NCI-H187 (cell line): ENCODE data around the gene CYB5RL.
"Not testable (repeated sequence)": the region's sequence is repeated elsewhere in the genome, so short reads cannot be mapped to it uniquely, and the experiment has no call there.

ENCODE experiments used
- DNase-seq, 2 experiments: peaks; one replicate each; lab custom pipeline; 2025; lab: John Stamatoyannopoulos, UW

CYB5RL gene

GRCh38 chr1:54199765-54200518 lies at the start of gene CYB5RL, which contains the start of gene MRPL37:
TSS of gene CYB5RL (minus strand) at chr1:54200030. CDS start at chr1:54195616, 4,414 bp downstream.
TSS of gene MRPL37 (plus strand) at chr1:54200167. CDS start at chr1:54200244, 77 bp downstream.
- DNase-seq = peak; percentile 87 to 95

- no peak for DNase-seq
Observed at GRCh38 chr1:54248966-54249365, 49.1 kb upstream of the CYB5RL start.

GRCh38 chr1:54247863-54248515 lies 48.2 kb upstream of the CYB5RL start:
- no peak for DNase-seq

- DNase-seq = no peak
Observed at GRCh38 chr1:54246116-54246721, 46.4 kb upstream of the CYB5RL start.

GRCh38 chr1:54245501-54245900 lies 45.7 kb upstream of the CYB5RL start:
- DNase-seq = no peak

GRCh38 chr1:54244655-54245054 lies 44.8 kb upstream of the CYB5RL start:
- no peak for DNase-seq

GRCh38 chr1:54243022-54243421 lies 43.2 kb upstream of the CYB5RL start:
- DNase-seq = no peak

GRCh38 chr1:54241364-54241763 lies 41.5 kb upstream of the CYB5RL start:
- DNase-seq = no peak

GRCh38 chr1:54240741-54241335 lies 41.0 kb upstream of the CYB5RL start:
- no peak for DNase-seq

GRCh38 chr1:54239631-54240031 lies 39.8 kb upstream of the CYB5RL start:
- no peak for DNase-seq

GRCh38 chr1:54239035-54239383 lies 39.2 kb upstream of the CYB5RL start:
- no peak for DNase-seq

GRCh38 chr1:54238353-54239034 lies 38.7 kb upstream of the CYB5RL start:
- no peak for DNase-seq

GRCh38 chr1:54237586-54237985 lies 37.8 kb upstream of the CYB5RL start:
- DNase-seq = no peak

GRCh38 chr1:54234284-54234683 lies 34.5 kb upstream of the CYB5RL start:
- no peak for DNase-seq

- DNase-seq = not testable (repeated sequence)
Observed at GRCh38 chr1:54233196-54233595, 33.4 kb upstream of the CYB5RL start.

GRCh38 chr1:54230507-54231339 lies 30.9 kb upstream of the CYB5RL start:
- no peak for DNase-seq

- no peak for DNase-seq
Observed at GRCh38 chr1:54229281-54229891, 29.6 kb upstream of the CYB5RL start.

- DNase-seq = no peak
Observed at GRCh38 chr1:54228638-54229079, 28.8 kb upstream of the CYB5RL start.

- no peak for DNase-seq
Observed at GRCh38 chr1:54227891-54228310, 28.1 kb upstream of the CYB5RL start.

GRCh38 chr1:54227091-54227602 lies 27.3 kb upstream of the CYB5RL start:
- no peak for DNase-seq
